A673 (cell line): ENCODE measurements around the gene LIMS4. TPM values are rescaled to one million over a fixed set of nuclear protein-coding genes. Genes with fewer than 3 reads are reported as not detected.
"Not testable (repeated sequence)": the region's sequence is repeated elsewhere in the genome, so short reads cannot be mapped to it uniquely, and the experiment has no call there.

ENCODE experiments used
- BruUV-seq: library from RNA; stranded (reverse); fragments of 400-500 nt; replicated peaks from 2 replicates; lab custom pipeline; 2021; lab: Mats Ljungman, UMichigan
- CTCF ChIA-PET: fragments of 300-600 bp; sonication (Branson Sonifier 250); formaldehyde crosslinking; loops from one replicate; lab custom pipeline; 2022; ENCODE audit warnings: antibody characterized with exemption; lab: Charles Lee
- POLR2A ChIA-PET: fragments of 300-600 bp; sonication (Branson Sonifier 250); formaldehyde crosslinking; loops from one replicate; lab custom pipeline; 2022; ENCODE audit warnings: antibody characterized with exemption; ENCODE audit not compliant: low non-redundant PET; lab: Charles Lee
- DNase-seq: peaks from one replicate; pipeline ENCODE4 v3.0.0-alpha.2; 2015; ENCODE audit warnings: low spot score
- H3K27ac ChIP-seq: fragments of 200-600 bp; sonication (generic); 2 replicates; pipeline ENCODE4 v1.5.1; 2016; ENCODE audit warnings: mixed run types, low read depth, mild to moderate bottlenecking, mixed read lengths, antibody characterized with exemption, low read length; ENCODE audit not compliant: poor library complexity, severe bottlenecking
- H3K27me3 ChIP-seq: fragments of 200-600 bp; sonication (generic); replicated peaks from 2 replicates; pipeline ENCODE4 v1.6.1; 2017; ENCODE audit warnings: mixed run types, low read depth, mild to moderate bottlenecking, mixed read lengths, antibody characterized with exemption, low read length; ENCODE audit not compliant: insufficient read depth, poor library complexity
- H3K36me3 ChIP-seq: fragments of 200-600 bp; sonication (generic); 2 replicates; pipeline ENCODE4 v1.6.1; 2016; ENCODE audit warnings: mixed run types, mild to moderate bottlenecking, mixed read lengths, antibody characterized with exemption, low read length; ENCODE audit not compliant: insufficient read depth, poor library complexity, severe bottlenecking
- H3K4me1 ChIP-seq: fragments of 200-600 bp; sonication (generic); 2 replicates; pipeline ENCODE4 v1.6.1; 2017; ENCODE audit warnings: mixed run types, mild to moderate bottlenecking, mixed read lengths, antibody characterized with exemption, low read length; ENCODE audit not compliant: insufficient read depth, poor library complexity, severe bottlenecking
- H3K4me3 ChIP-seq: fragments of 200-600 bp; sonication (generic); 2 replicates; pipeline ENCODE4 v1.5.1; 2016; ENCODE audit warnings: low read depth, mixed run types, mild to moderate bottlenecking, mixed read lengths, low read length; ENCODE audit not compliant: poor library complexity, severe bottlenecking
- H3K9me3 ChIP-seq: fragments of 200-600 bp; sonication (generic); 2 replicates; pipeline ENCODE4 v1.6.1; 2016; ENCODE audit warnings: mixed run types, low read depth, mild to moderate bottlenecking, mixed read lengths, antibody characterized with exemption, low read length; ENCODE audit not compliant: poor library complexity, severe bottlenecking
- intact Hi-C: fragments of 100-400 bp; cut with micrococcal nuclease; formaldehyde crosslinking; loops from one replicate; pipeline ENCODE4 v1.10.0; 2022; ENCODE audit not compliant: unreplicated experiment
- total RNA-seq: library from RNA; stranded (reverse); gene quantifications from 2 replicates; pipeline ENCODE4 v1.2.3, GENCODE V29; 2021

The LIMS4 gene
- total RNA-seq, 1 experiment from 2014 or later = 0.75 TPM

DNA sequence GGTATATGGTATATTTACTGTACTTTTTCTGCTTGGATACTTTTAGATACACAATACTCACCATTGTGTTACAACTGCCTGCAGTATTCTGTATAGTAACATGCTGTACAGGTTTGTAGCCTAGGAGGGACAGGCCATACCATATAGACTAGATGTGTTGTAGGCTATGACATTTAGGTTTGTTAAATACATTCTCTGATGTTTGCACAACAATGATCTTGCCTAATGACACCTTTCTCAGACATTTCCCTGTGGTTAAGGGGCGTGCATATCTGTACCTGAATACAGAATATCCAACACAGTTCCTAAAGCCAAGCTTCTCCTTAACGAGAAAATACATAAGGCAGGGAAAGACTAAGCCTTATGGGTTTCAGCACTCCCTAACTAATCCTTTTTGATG lies 10.2 kb downstream of the LIMS4 start:
- BruUV-seq, H3K27me3 ChIP-seq, H3K9me3 ChIP-seq, H3K4me1 ChIP-seq, H3K36me3 ChIP-seq, H3K27ac ChIP-seq, intact Hi-C loops, DNase-seq, H3K4me3 ChIP-seq, CTCF ChIA-PET, POLR2A ChIA-PET: not testable (repeated sequence)

DNA sequence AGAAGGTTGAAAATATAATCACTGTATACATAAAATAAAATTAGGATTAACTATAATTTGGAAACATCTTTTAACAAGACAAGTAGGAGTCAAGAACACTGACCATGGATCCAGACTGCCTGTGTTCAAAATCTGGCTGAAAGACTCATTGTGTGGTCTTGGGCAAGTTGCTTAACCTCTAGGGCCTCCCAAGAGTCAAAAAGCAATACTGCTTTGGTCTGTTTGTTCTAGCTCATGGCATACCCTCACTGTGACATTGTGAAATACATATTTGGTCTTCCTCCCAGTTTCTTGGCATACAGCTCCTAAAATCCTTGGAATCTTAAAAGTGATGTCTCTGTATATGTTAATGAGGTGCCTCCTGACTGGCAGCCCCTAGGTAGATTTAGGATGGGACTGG lies 12.3 kb downstream of the LIMS4 start:
- H3K27me3 ChIP-seq, CTCF ChIA-PET, intact Hi-C loops, H3K4me1 ChIP-seq, H3K4me3 ChIP-seq, H3K36me3 ChIP-seq, BruUV-seq, H3K9me3 ChIP-seq, DNase-seq, H3K27ac ChIP-seq, POLR2A ChIA-PET: not testable (repeated sequence)

GRCh38 chr2:110457214-110457590 lies 15.4 kb downstream of the LIMS4 start:
- CTCF ChIA-PET, POLR2A ChIA-PET: not testable (repeated sequence)

GRCh38 chr2:110456291-110457213 lies 16.1 kb downstream of the LIMS4 start:
- H3K27ac ChIP-seq, H3K9me3 ChIP-seq, POLR2A ChIA-PET, H3K36me3 ChIP-seq, H3K4me3 ChIP-seq, DNase-seq, H3K27me3 ChIP-seq, CTCF ChIA-PET, intact Hi-C loops, BruUV-seq, H3K4me1 ChIP-seq: not testable (repeated sequence)

More at GRCh38 chr2:110457214-110457590, 15.4 kb downstream of the LIMS4 start:
- H3K27ac ChIP-seq, H3K4me1 ChIP-seq, BruUV-seq, H3K4me3 ChIP-seq, H3K9me3 ChIP-seq, H3K36me3 ChIP-seq, DNase-seq, intact Hi-C loops, H3K27me3 ChIP-seq: not testable (repeated sequence)

DNA sequence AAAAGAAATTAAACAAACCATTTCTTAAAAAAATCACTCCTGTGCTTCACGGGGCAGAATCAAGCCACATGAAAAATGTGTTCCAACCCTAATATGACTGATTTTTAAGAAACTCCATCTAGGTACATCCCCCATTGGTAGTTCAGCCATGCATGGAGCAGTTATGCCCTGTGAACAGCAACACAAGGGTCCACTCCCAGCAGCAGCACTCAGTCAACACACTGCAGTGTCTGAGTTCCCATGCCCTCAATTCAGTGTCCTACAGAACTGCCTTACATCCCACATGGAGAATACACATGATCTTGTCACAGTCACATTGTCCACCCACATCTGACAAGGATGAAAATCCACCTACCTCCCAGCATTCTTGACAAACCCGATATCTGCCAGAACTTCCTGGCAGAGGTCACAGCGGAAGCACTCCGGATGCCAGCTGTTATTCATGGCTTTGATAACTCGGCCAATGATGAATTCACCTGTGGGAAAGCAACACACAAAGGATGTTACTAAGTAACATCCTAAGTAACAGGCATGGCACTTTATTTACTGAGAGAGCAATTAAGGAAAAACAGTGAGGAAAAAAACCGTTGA lies 17.4 kb downstream of the LIMS4 start:
- H3K4me3 ChIP-seq, H3K4me1 ChIP-seq, BruUV-seq, H3K9me3 ChIP-seq, DNase-seq, POLR2A ChIA-PET, H3K36me3 ChIP-seq, CTCF ChIA-PET, intact Hi-C loops, H3K27me3 ChIP-seq, H3K27ac ChIP-seq: not testable (repeated sequence)

DNA sequence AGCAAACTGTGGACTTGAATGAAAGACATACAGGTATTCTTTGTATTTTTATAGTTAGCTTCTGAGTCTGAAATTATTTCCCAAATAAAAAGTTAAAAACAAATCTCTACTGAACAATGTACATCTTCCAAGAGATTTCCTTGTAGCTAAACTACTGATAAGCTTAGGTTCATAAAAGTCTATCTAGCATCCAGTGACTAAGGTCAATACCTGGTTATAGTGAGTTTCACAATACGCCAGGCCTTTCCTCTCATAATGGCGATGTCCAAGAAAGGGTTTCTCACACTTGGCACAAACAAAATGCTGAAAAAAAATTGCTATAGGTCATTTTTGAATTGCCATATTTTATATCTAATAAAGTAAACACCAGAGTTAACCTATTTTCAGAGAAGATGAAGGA lies 21.7 kb downstream of the LIMS4 start:
- H3K4me3 ChIP-seq, H3K27ac ChIP-seq, H3K27me3 ChIP-seq, CTCF ChIA-PET, intact Hi-C loops, H3K36me3 ChIP-seq, H3K4me1 ChIP-seq, DNase-seq, BruUV-seq, POLR2A ChIA-PET, H3K9me3 ChIP-seq: not testable (repeated sequence)

DNA sequence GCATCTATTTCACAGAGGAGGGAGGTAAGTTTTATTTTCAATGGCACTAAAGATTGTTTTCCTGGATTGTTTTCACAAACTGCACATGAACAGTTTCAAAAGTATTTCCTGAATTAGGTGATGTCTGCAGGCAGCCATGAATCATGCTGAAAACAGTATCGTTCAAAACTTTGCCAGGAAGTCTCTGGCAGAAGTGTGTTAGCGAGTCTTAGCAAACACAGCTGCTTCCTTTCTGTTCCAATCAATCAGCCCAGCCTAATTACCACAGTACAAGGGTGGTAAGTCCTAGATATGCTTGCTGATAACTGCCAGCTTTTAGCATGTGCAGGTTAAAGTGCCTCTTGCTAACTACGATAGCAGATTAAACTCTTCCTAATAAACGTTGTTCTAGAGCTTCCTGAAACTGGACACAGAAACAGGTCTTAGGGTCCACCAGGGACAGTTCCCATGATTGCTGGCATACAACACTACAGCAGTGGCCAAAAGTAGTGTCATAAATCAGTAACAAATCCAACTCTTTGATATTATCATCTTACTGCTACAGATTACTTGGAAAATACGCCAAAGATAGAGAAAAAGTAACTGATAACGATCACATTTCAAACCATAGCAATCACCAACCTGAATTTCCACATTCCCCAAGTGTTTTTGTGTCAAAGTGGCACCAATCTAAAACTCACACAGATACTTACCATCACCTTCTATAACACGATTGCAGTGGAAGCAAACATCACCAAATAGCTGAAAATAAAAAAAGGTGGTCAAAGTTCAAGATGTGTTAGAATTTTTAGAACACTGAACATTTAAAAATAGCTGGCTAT lies 23.3 kb downstream of the LIMS4 start:
- H3K9me3 ChIP-seq, H3K4me1 ChIP-seq, CTCF ChIA-PET, POLR2A ChIA-PET, H3K36me3 ChIP-seq, H3K27me3 ChIP-seq, intact Hi-C loops, BruUV-seq, H3K27ac ChIP-seq, H3K4me3 ChIP-seq, DNase-seq: not testable (repeated sequence)
